HG03103 (cell line): Measurements from ENCODE around the gene RNF214.

Source experiments
- ATAC-seq: cut with Tn5 transposase; IDR thresholded peaks from one replicate; pipeline ENCODE4 v1.9.1; 2021; ENCODE audit warnings: low read depth; ENCODE audit not compliant: unreplicated experiment

RNF214 gene

GRCh38 chr11:117279711-117280376 is 47.4 kb downstream of the RNF214 start:
- ATAC-seq = no peak

- no peak for ATAC-seq
These were observed 48.7 kb downstream of the RNF214 start for GRCh38 chr11:117281159-117281558.

- no peak for ATAC-seq
These were observed 49.4 kb downstream of the RNF214 start for GRCh38 chr11:117281869-117282268.

GRCh38 chr11:117282956-117283355 is 50.5 kb downstream of the RNF214 start:
- no peak for ATAC-seq

- no peak for ATAC-seq
These were observed 51.6 kb downstream of the RNF214 start for GRCh38 chr11:117284053-117284452.

GRCh38 chr11:117286588-117286987 is 54.1 kb downstream of the RNF214 start:
- ATAC-seq = no peak

GRCh38 chr11:117287668-117288067 is 55.2 kb downstream of the RNF214 start:
- ATAC-seq = no peak

- ATAC-seq = no peak
These were observed 57.3 kb downstream of the RNF214 start for GRCh38 chr11:117289795-117290194.

GRCh38 chr11:117290809-117291396 is 58.4 kb downstream of the RNF214 start, which contains the start of gene BACE1-AS:
Gene BACE1-AS (plus strand): TSS chr11:117291346.
- ATAC-seq = no peak

GRCh38 chr11:117292616-117293015 is 60.1 kb downstream of the RNF214 start:
- no peak for ATAC-seq

- ATAC-seq = no peak
These were observed 63.1 kb downstream of the RNF214 start for GRCh38 chr11:117295438-117296137.

- no peak for ATAC-seq
These were observed 64.4 kb downstream of the RNF214 start for GRCh38 chr11:117296881-117297280.

- ATAC-seq = no peak
These were observed 65.7 kb downstream of the RNF214 start for GRCh38 chr11:117298195-117298594.

GRCh38 chr11:117299351-117300282 is 67.1 kb downstream of the RNF214 start:
- ATAC-seq = no peak

GRCh38 chr11:117300283-117300663 is 67.8 kb downstream of the RNF214 start:
- no peak for ATAC-seq

GRCh38 chr11:117300773-117301172 is 68.3 kb downstream of the RNF214 start:
- no peak for ATAC-seq

- ATAC-seq = no peak
These were observed 69.8 kb downstream of the RNF214 start for GRCh38 chr11:117302228-117302627.

- ATAC-seq = no peak
These were observed 70.6 kb downstream of the RNF214 start for GRCh38 chr11:117303101-117303500.

GRCh38 chr11:117303646-117304315 is 71.3 kb downstream of the RNF214 start:
- ATAC-seq = no peak

- ATAC-seq = no peak
These were observed 72.7 kb downstream of the RNF214 start for GRCh38 chr11:117305145-117305544.
